GM19455 (cell line): ENCODE results near the gene ANGPTL2.

ENCODE experiments used
- ATAC-seq: cut with Tn5 transposase; IDR thresholded peaks from one replicate; pipeline ENCODE4 v1.9.1; 2021; ENCODE audit not compliant: unreplicated experiment

The ANGPTL2 gene

GRCh38 chr9:127137640-127138360, 15.4 kb upstream of the ANGPTL2 start:
- no peak for ATAC-seq

GRCh38 chr9:127136880-127137639, 14.6 kb upstream of the ANGPTL2 start:
- ATAC-seq: no peak

GRCh38 chr9:127136081-127136879, 13.8 kb upstream of the ANGPTL2 start:
- ATAC-seq: no peak

- ATAC-seq: no peak
Measured at GRCh38 chr9:127135056-127135745, 12.8 kb upstream of the ANGPTL2 start.

GRCh38 chr9:127133739-127134167, 11.3 kb upstream of the ANGPTL2 start:
- no peak for ATAC-seq

GRCh38 chr9:127132921-127133647, 10.6 kb upstream of the ANGPTL2 start:
- no peak for ATAC-seq

- ATAC-seq: no peak
Measured at GRCh38 chr9:127132375-127132774, 9.9 kb upstream of the ANGPTL2 start.

- ATAC-seq: no peak
Measured at GRCh38 chr9:127131871-127132270, 9.4 kb upstream of the ANGPTL2 start.

GRCh38 chr9:127130661-127131538, 8.5 kb upstream of the ANGPTL2 start:
- no peak for ATAC-seq

GRCh38 chr9:127130235-127130634, 7.8 kb upstream of the ANGPTL2 start:
- no peak for ATAC-seq

GRCh38 chr9:127129718-127130085, 7.3 kb upstream of the ANGPTL2 start:
- no peak for ATAC-seq

- no peak for ATAC-seq
Measured at GRCh38 chr9:127129073-127129717, 6.8 kb upstream of the ANGPTL2 start.

- no peak for ATAC-seq
Measured at GRCh38 chr9:127128341-127129072, 6.1 kb upstream of the ANGPTL2 start.

- ATAC-seq: no peak
Measured at GRCh38 chr9:127126971-127127370, 4.5 kb upstream of the ANGPTL2 start.

- no peak for ATAC-seq
Measured at GRCh38 chr9:127124792-127125191, 2.4 kb upstream of the ANGPTL2 start.

- ATAC-seq: no peak
Measured at GRCh38 chr9:127124111-127124531, 1.7 kb upstream of the ANGPTL2 start.

GRCh38 chr9:127123064-127123890, 842 bp upstream of the ANGPTL2 start:
- ATAC-seq: no peak
